Measurements from ENCODE around the gene FKBP5.

Gene FKBP5

DNA sequence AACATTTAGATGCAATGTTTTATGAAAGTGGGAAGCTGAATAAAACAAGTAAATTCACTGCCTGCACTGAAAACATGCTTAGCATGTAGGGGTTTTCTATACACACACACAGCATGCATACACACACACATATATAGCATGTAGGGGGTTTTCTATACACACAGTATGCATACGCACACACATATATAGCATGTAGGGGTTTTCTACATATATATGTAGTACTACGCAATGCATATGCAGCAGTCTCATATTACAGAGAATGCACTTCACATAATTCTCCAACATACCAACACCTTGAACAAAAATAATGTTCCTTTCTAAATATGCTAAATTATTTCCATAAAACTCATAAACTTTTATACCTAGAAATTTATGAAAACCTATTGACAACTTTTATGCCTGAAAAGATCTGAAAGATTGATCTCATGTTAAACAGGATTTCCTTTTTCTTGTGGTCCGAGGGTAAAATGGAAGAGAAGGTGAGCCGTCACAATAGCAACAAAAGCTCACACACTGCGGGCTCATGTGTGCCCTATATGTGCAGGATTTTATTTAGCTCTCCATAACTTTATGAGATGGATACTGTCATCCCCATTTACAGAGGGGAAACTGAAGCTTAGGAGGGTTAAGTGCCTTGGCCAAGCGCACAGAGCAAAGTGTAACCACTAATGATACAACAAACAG lies 94.1 kb downstream of the FKBP5 start:
- peak overlapping the region; percentile 58 for H3K4me3 Mint-ChIP-seq
- H3K27me3 Mint-ChIP-seq (ENCODE audit: low read depth) = no peaks in the 10 kb centered on the region
- H3K36me3 Mint-ChIP-seq (ENCODE audit: low read depth) = peaks cover 34% of the 10 kb centered on the region
- H3K4me1 Mint-ChIP-seq (ENCODE audit: low read depth) = peaks cover 38% of the 10 kb centered on the region
- H3K9me3 Mint-ChIP-seq = no peaks in the 10 kb centered on the region
- peak overlapping the region; percentile 52 for H3K27ac Mint-ChIP-seq

- no peak overlapping the region for H3K27ac Mint-ChIP-seq
- H3K27me3 Mint-ChIP-seq (ENCODE audit: low read depth) = no peaks in the 10 kb centered on the region
- no peaks in the 10 kb centered on the region for H3K9me3 Mint-ChIP-seq
- no peak overlapping the region for H3K4me3 Mint-ChIP-seq
- peaks cover 32% of the 10 kb centered on the region for H3K36me3 Mint-ChIP-seq (ENCODE audit: low read depth)
- peaks cover 38% of the 10 kb centered on the region for H3K4me1 Mint-ChIP-seq (ENCODE audit: low read depth)
These were observed 96.5 kb downstream of the FKBP5 start for GRCh38 chr6:35592178-35592577.

DNA sequence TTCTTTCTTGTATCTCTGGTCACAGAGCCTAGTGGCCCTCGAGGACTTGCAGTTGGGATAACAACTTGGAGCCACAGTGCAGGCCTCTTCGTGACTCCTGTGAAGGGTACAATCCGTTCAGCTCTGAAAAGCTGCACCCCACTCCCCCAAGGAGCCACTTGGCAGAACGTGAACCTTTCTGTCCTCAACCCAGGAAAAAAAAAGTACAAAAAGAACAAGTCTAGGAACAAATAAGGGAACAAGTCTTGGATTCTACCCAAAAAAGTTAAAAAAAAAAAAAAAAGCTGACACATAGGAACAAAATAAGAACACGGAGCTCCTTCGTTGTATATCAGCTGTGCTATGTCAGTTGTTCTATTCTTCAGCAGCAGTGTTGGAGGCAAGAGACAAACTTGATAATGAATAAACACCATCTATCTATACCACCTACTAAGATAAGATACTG lies 98.1 kb downstream of the FKBP5 start:
- no peaks in the 10 kb centered on the region for H3K27me3 Mint-ChIP-seq (ENCODE audit: low read depth)
- peaks cover 38% of the 10 kb centered on the region for H3K4me1 Mint-ChIP-seq (ENCODE audit: low read depth)
- no peaks in the 10 kb centered on the region for H3K9me3 Mint-ChIP-seq
- H3K36me3 Mint-ChIP-seq (ENCODE audit: low read depth) = peaks cover 25% of the 10 kb centered on the region
- H3K4me3 Mint-ChIP-seq = no peak overlapping the region
- H3K27ac Mint-ChIP-seq = no peak overlapping the region

- peaks cover 25% of the 10 kb centered on the region for H3K36me3 Mint-ChIP-seq (ENCODE audit: low read depth)
- H3K9me3 Mint-ChIP-seq = no peaks in the 10 kb centered on the region
- H3K27me3 Mint-ChIP-seq (ENCODE audit: low read depth) = no peaks in the 10 kb centered on the region
- peaks cover 32% of the 10 kb centered on the region for H3K4me1 Mint-ChIP-seq (ENCODE audit: low read depth)
- H3K4me3 Mint-ChIP-seq = no peak overlapping the region
- peak overlapping the region; percentile 22 for H3K27ac Mint-ChIP-seq
These were observed 98.8 kb downstream of the FKBP5 start for GRCh38 chr6:35589904-35590303.

GRCh38 chr6:35589201-35589739 lies 99.4 kb downstream of the FKBP5 start:
- peaks cover 18% of the 10 kb centered on the region for H3K36me3 Mint-ChIP-seq (ENCODE audit: low read depth)
- H3K27ac Mint-ChIP-seq = no peak overlapping the region
- H3K27me3 Mint-ChIP-seq (ENCODE audit: low read depth) = no peaks in the 10 kb centered on the region
- H3K4me3 Mint-ChIP-seq = no peak overlapping the region
- H3K4me1 Mint-ChIP-seq (ENCODE audit: low read depth) = peaks cover 27% of the 10 kb centered on the region
- no peaks in the 10 kb centered on the region for H3K9me3 Mint-ChIP-seq

DNA sequence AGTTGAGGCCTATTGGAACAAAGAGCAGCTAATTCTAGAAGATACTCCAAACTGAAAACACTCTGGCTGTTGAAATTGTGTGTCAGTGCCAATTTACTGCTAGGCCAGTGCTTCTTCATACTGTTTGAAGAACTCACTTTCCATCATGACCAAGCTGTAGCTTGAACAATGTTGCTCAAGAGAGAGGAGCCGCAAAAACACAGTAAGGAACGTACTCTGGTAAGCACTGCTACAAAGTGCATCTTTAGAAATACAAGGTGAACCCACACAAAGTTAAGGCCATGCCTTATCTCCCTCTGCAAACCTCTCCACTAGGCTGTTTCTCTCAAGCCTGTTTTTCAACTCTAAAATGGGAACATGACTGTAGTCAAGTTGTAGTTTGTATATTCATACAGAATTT lies 101.5 kb downstream of the FKBP5 start:
- H3K9me3 Mint-ChIP-seq = no peaks in the 10 kb centered on the region
- no peak overlapping the region for H3K4me3 Mint-ChIP-seq
- peaks cover 31% of the 10 kb centered on the region for H3K4me1 Mint-ChIP-seq (ENCODE audit: low read depth)
- peak overlapping the region; percentile 57 for H3K27ac Mint-ChIP-seq
- H3K27me3 Mint-ChIP-seq (ENCODE audit: low read depth) = no peaks in the 10 kb centered on the region
- peaks cover 13% of the 10 kb centered on the region for H3K36me3 Mint-ChIP-seq (ENCODE audit: low read depth)

- H3K36me3 Mint-ChIP-seq (ENCODE audit: low read depth) = peaks cover 12% of the 10 kb centered on the region
- peaks cover 35% of the 10 kb centered on the region for H3K4me1 Mint-ChIP-seq (ENCODE audit: low read depth)
- no peaks in the 10 kb centered on the region for H3K27me3 Mint-ChIP-seq (ENCODE audit: low read depth)
- no peaks in the 10 kb centered on the region for H3K9me3 Mint-ChIP-seq
- H3K4me3 Mint-ChIP-seq = no peak overlapping the region
- peak overlapping the region; percentile 57 for H3K27ac Mint-ChIP-seq
These were observed 102.2 kb downstream of the FKBP5 start for GRCh38 chr6:35586542-35586941.

- Mint-ChIP-seq H3K4me3 (no peak overlapping the region), H3K36me3 (ENCODE audit: low read depth) (peaks cover 9% of the 10 kb centered on the region), H3K27me3 (ENCODE audit: low read depth) (no peaks in the 10 kb centered on the region), H3K27ac (peak overlapping the region; percentile 14), H3K4me1 (ENCODE audit: low read depth) (peaks cover 31% of the 10 kb centered on the region), H3K9me3 (no peaks in the 10 kb centered on the region)
These were observed 103.1 kb downstream of the FKBP5 start for GRCh38 chr6:35585658-35586057.

GRCh38 chr6:35583893-35584688 lies 104.6 kb downstream of the FKBP5 start:
- H3K4me3 Mint-ChIP-seq = no peak overlapping the region
- no peak overlapping the region for H3K27ac Mint-ChIP-seq
- peaks cover 26% of the 10 kb centered on the region for H3K4me1 Mint-ChIP-seq (ENCODE audit: low read depth)
- H3K9me3 Mint-ChIP-seq = no peaks in the 10 kb centered on the region
- peaks cover 8% of the 10 kb centered on the region for H3K36me3 Mint-ChIP-seq (ENCODE audit: low read depth)
- H3K27me3 Mint-ChIP-seq (ENCODE audit: low read depth) = no peaks in the 10 kb centered on the region

DNA sequence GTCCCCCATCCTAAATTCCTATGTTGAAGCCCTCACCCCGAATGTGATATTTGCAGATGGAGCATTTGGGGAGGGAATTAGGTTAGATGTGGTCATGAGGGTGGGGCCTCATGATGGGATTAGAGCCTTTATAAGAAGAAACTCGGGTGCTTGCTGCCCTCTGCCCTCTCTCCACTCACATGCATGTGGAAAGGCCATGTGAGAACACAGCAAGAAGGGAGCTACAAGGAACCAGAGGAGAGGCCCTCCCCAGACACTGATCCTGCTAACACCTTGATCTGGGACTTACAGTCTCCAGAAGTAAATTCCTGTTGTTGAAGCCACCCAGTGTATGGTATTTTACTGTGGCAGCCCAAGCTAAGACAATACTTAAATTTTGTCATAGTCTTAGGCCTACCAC lies 106.4 kb downstream of the FKBP5 start:
- Mint-ChIP-seq H3K36me3 (ENCODE audit: low read depth) (peaks cover 8% of the 10 kb centered on the region), H3K9me3 (no peaks in the 10 kb centered on the region), H3K27ac (no peak overlapping the region), H3K4me3 (no peak overlapping the region), H3K4me1 (ENCODE audit: low read depth) (peaks cover 23% of the 10 kb centered on the region), H3K27me3 (ENCODE audit: low read depth) (no peaks in the 10 kb centered on the region)

- no peaks in the 10 kb centered on the region for H3K9me3 Mint-ChIP-seq
- H3K27ac Mint-ChIP-seq = peak overlapping the region; percentile 15
- peaks cover 12% of the 10 kb centered on the region for H3K36me3 Mint-ChIP-seq (ENCODE audit: low read depth)
- no peaks in the 10 kb centered on the region for H3K27me3 Mint-ChIP-seq (ENCODE audit: low read depth)
- no peak overlapping the region for H3K4me3 Mint-ChIP-seq
- H3K4me1 Mint-ChIP-seq (ENCODE audit: low read depth) = peaks cover 22% of the 10 kb centered on the region
These were observed 107.1 kb downstream of the FKBP5 start for GRCh38 chr6:35581633-35582032.

DNA sequence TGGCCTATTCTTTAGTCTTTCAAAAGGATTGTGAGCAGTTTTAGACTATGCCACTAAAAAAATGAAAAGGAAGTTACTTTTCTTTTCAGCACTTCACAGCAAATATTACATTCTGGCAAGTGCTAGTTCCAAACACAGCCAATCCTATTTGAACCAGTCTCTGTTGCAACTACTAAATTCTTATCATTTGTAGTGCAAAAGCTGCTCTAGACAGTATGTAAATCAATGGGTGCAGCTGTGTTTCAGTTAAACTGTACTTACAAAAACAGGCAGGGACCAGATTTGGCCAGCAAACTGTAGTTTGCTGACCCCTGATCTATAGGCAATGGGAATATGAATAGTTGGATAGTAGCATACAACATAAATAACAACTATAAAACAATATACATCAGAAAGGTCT lies 107.9 kb downstream of the FKBP5 start:
- peaks cover 16% of the 10 kb centered on the region for H3K4me1 Mint-ChIP-seq (ENCODE audit: low read depth)
- no peaks in the 10 kb centered on the region for H3K27me3 Mint-ChIP-seq (ENCODE audit: low read depth)
- no peak overlapping the region for H3K27ac Mint-ChIP-seq
- no peaks in the 10 kb centered on the region for H3K9me3 Mint-ChIP-seq
- H3K36me3 Mint-ChIP-seq (ENCODE audit: low read depth) = peaks cover 7% of the 10 kb centered on the region
- no peak overlapping the region for H3K4me3 Mint-ChIP-seq

DNA sequence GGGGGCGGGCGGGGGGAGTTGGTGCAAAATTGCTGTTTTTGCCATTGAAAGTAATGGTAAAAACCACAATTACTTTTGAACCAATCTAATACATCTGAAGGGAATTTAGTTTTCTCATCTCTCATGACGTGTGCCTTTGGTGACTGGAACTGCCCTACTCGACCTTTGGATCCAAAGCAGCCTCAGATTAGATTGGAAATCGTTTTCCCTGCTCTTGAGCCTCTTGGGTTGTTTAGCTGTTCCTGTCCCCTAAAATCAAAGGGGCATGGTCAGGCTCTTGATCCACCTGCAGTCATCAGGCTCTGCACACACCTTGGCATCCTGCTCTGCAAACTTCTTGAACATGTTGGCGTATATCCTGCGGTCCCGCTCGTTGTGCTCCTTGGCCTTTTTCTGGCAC lies 112.0 kb downstream of the FKBP5 start:
- H3K27me3 Mint-ChIP-seq (ENCODE audit: low read depth) = no peaks in the 10 kb centered on the region
- peaks cover 1% of the 10 kb centered on the region for H3K4me1 Mint-ChIP-seq (ENCODE audit: low read depth)
- peaks cover 19% of the 10 kb centered on the region for H3K36me3 Mint-ChIP-seq (ENCODE audit: low read depth)
- H3K27ac Mint-ChIP-seq = no peak overlapping the region
- no peaks in the 10 kb centered on the region for H3K9me3 Mint-ChIP-seq
- H3K4me3 Mint-ChIP-seq = no peak overlapping the region

GRCh38 chr6:35573495-35574110 lies 115.1 kb downstream of the FKBP5 start:
- H3K4me3 Mint-ChIP-seq = no peak overlapping the region
- H3K4me1 Mint-ChIP-seq (ENCODE audit: low read depth) = no peaks in the 10 kb centered on the region
- H3K27ac Mint-ChIP-seq = no peak overlapping the region
- peaks cover 24% of the 10 kb centered on the region for H3K36me3 Mint-ChIP-seq (ENCODE audit: low read depth)
- H3K27me3 Mint-ChIP-seq (ENCODE audit: low read depth) = no peaks in the 10 kb centered on the region
- no peaks in the 10 kb centered on the region for H3K9me3 Mint-ChIP-seq
